ENCODE results near the gene TOX4. TPM values are rescaled to one million over a fixed set of nuclear protein-coding genes. Genes with fewer than 3 reads are reported as not detected.
"Not testable (repeated sequence)": the region's sequence is repeated elsewhere in the genome, so short reads cannot be mapped to it uniquely, and the experiment has no call there.

Gene TOX4
- total RNA-seq, 2 donors from 2014 or later = 56.1 to 67.3 TPM

- intact Hi-C loops (cut with DNase I) = no loop called here
- DNase-seq (ENCODE audit: low spot score) = no peak
Measured at GRCh38 chr14:21528381-21529348, 51.7 kb downstream of the TOX4 start.

GRCh38 chr14:21529515-21529914 is 52.5 kb downstream of the TOX4 start:
- intact Hi-C loops (cut with DNase I) = no loop called here
- no peak for DNase-seq (ENCODE audit: low spot score)

- intact Hi-C loops (cut with DNase I) = no loop called here
Measured at GRCh38 chr14:21533294-21533693, 56.3 kb downstream of the TOX4 start.

GRCh38 chr14:21534576-21534975 is 57.6 kb downstream of the TOX4 start:
- intact Hi-C loops (cut with DNase I) = no loop called here
- DNase-seq (ENCODE audit: low spot score) = no peak

More at GRCh38 chr14:21533294-21533693, 56.3 kb downstream of the TOX4 start:
- no peak for DNase-seq (ENCODE audit: low spot score)

- intact Hi-C loops (cut with DNase I) = no loop called here
- no peak for DNase-seq (ENCODE audit: low spot score)
Measured at GRCh38 chr14:21535545-21536417, 58.8 kb downstream of the TOX4 start.

- intact Hi-C loops (cut with DNase I) = no loop called here
- DNase-seq (ENCODE audit: low spot score) = no peak
Measured at GRCh38 chr14:21536418-21537089, 59.6 kb downstream of the TOX4 start.

- no peak for DNase-seq (ENCODE audit: low spot score)
- intact Hi-C loops (cut with DNase I) = no loop called here
Measured at GRCh38 chr14:21537090-21537424, 60.1 kb downstream of the TOX4 start.

GRCh38 chr14:21539189-21539940 is 62.4 kb downstream of the TOX4 start:
- intact Hi-C loops (cut with DNase I) = no loop called here
- DNase-seq (ENCODE audit: low spot score) = no peak

GRCh38 chr14:21541413-21542074 is 64.5 kb downstream of the TOX4 start:
- no peak for DNase-seq (ENCODE audit: low spot score)

GRCh38 chr14:21543521-21543960 is 66.5 kb downstream of the TOX4 start:
- DNase-seq (ENCODE audit: low spot score) = no peak
- intact Hi-C loops (cut with DNase I) = no loop called here

More at GRCh38 chr14:21541413-21542074, 64.5 kb downstream of the TOX4 start:
- intact Hi-C loops (cut with DNase I) = no loop called here

GRCh38 chr14:21543963-21544362 is 67.0 kb downstream of the TOX4 start:
- DNase-seq (ENCODE audit: low spot score) = no peak
- intact Hi-C loops (cut with DNase I) = no loop called here

GRCh38 chr14:21544588-21544987 is 67.6 kb downstream of the TOX4 start:
- DNase-seq (ENCODE audit: low spot score); intact Hi-C loops (cut with DNase I): not testable (repeated sequence)

Other genes with a start within 250 kb of the TOX4 start
- 100 to 1,000 TPM; 239 to 283 TPM for gene HNRNPC, start 207.8 kb upstream of the TOX4 start, total RNA-seq
- under 1 TPM; 0.10 to 0.88 TPM for gene RPGRIP1, start 197.1 kb upstream of the TOX4 start, total RNA-seq
- gene SUPT16H, start 93.2 kb upstream of the TOX4 start, total RNA-seq = 10 to 100 TPM; 47.9 to 56.5 TPM
- gene CHD8, start 21.1 kb upstream of the TOX4 start, total RNA-seq = 10 to 100 TPM; 49.7 to 56.3 TPM
- 10 to 100 TPM; 29.2 to 32.3 TPM for gene RAB2B, start 236 bp upstream of the TOX4 start, total RNA-seq
- 10 to 100 TPM; 26.4 to 29.0 TPM for gene METTL3, start 34.1 kb downstream of the TOX4 start, total RNA-seq
- gene SALL2, start 49.2 kb downstream of the TOX4 start, total RNA-seq = 1 to 10 TPM; 6.2 to 7.1 TPM
- not detected for gene OR10G3, start 102.9 kb downstream of the TOX4 start, total RNA-seq
- gene OR10G2, start 157.7 kb downstream of the TOX4 start, total RNA-seq = not detected
- gene OR4E2, start 176.6 kb downstream of the TOX4 start, total RNA-seq = not detected
- gene OR4E1, start 196.6 kb downstream of the TOX4 start, total RNA-seq = not detected

All from posterior vena cava (tissue), 2 donors.